GM10266 (cell line): ENCODE data around the gene RWDD4.
"Not testable (repeated sequence)": the region's sequence is repeated elsewhere in the genome, so short reads cannot be mapped to it uniquely, and the experiment has no call there.

Source experiments
- DNase-seq: peaks from one replicate; pipeline ENCODE4 v3.0.0; 2012; ENCODE audit errors: extremely low spot score
- CTCF ChIP-seq: IDR thresholded peaks from 2 replicates; pipeline ENCODE4 v1.5.1; 2012; ENCODE audit warnings: mild to moderate bottlenecking, low read depth; ENCODE audit not compliant: control insufficient read depth, insufficient read depth; ENCODE audit errors: missing control alignments

Gene RWDD4

GRCh38 chr4:183627979-183628588 lies 30.9 kb downstream of the RWDD4 start:
- no peak for DNase-seq
- no peak for TF ChIP-seq CTCF

GRCh38 chr4:183627286-183627685 lies 31.7 kb downstream of the RWDD4 start:
- not testable (repeated sequence) for DNase-seq

GRCh38 chr4:183626168-183626567 lies 32.8 kb downstream of the RWDD4 start:
- DNase-seq = no peak
- no peak for TF ChIP-seq CTCF

GRCh38 chr4:183624548-183624947 lies 34.4 kb downstream of the RWDD4 start:
- TF ChIP-seq CTCF = no peak
- DNase-seq = no peak

- TF ChIP-seq CTCF = no peak
- DNase-seq = no peak
Observed at GRCh38 chr4:183621875-183622274, 37.1 kb downstream of the RWDD4 start.

- no peak for TF ChIP-seq CTCF
- DNase-seq = no peak
Observed at GRCh38 chr4:183620421-183620820, 38.6 kb downstream of the RWDD4 start.

GRCh38 chr4:183618681-183619080 lies 40.3 kb downstream of the RWDD4 start:
- TF ChIP-seq CTCF = no peak
- no peak for DNase-seq

GRCh38 chr4:183617075-183617474 lies 41.9 kb downstream of the RWDD4 start:
- no peak for TF ChIP-seq CTCF
- no peak for DNase-seq
